OCI-LY3 (cell line): ENCODE measurements around the gene CD4.

Source experiments
- EZH2phosphoT487 ChIP-seq: fragments of 200-600 bp; shearing (Covaris generic); IDR thresholded peaks from 2 replicates; pipeline ENCODE4 v1.6.1; 2018; ENCODE audit warnings: antibody characterized with exemption, mixed run types, low read depth
- TF ChIP-seq, protein P1 (sequence below): fragments of 200-600, 300-600 bp; sonication (generic); IDR thresholded peaks from 2 replicates; pipeline ENCODE4 v1.5.1; 2014; ENCODE audit warnings: antibody characterized with exemption, low read length, low read depth

GRCh38 chr12:6782850-6783566, 6.3 kb upstream of the CD4 start:
- TF ChIP-seq, protein P1, sequence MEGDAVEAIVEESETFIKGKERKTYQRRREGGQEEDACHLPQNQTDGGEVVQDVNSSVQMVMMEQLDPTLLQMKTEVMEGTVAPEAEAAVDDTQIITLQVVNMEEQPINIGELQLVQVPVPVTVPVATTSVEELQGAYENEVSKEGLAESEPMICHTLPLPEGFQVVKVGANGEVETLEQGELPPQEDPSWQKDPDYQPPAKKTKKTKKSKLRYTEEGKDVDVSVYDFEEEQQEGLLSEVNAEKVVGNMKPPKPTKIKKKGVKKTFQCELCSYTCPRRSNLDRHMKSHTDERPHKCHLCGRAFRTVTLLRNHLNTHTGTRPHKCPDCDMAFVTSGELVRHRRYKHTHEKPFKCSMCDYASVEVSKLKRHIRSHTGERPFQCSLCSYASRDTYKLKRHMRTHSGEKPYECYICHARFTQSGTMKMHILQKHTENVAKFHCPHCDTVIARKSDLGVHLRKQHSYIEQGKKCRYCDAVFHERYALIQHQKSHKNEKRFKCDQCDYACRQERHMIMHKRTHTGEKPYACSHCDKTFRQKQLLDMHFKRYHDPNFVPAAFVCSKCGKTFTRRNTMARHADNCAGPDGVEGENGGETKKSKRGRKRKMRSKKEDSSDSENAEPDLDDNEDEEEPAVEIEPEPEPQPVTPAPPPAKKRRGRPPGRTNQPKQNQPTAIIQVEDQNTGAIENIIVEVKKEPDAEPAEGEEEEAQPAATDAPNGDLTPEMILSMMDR, result no peak
- no peak for TF ChIP-seq EZH2phosphoT487
